HG03571 (cell line): ENCODE results near the gene CMTM2.
A peak's percentile ranks its signal among the peaks of the same experiment; 100 is the strongest.
"Not testable (repeated sequence)": the region's sequence is repeated elsewhere in the genome, so short reads cannot be mapped to it uniquely, and the experiment has no call there.

ENCODE experiments used
- ATAC-seq: cut with Tn5 transposase; IDR thresholded peaks from one replicate; pipeline ENCODE4 v1.9.1; 2021; ENCODE audit not compliant: unreplicated experiment

Gene CMTM2

DNA sequence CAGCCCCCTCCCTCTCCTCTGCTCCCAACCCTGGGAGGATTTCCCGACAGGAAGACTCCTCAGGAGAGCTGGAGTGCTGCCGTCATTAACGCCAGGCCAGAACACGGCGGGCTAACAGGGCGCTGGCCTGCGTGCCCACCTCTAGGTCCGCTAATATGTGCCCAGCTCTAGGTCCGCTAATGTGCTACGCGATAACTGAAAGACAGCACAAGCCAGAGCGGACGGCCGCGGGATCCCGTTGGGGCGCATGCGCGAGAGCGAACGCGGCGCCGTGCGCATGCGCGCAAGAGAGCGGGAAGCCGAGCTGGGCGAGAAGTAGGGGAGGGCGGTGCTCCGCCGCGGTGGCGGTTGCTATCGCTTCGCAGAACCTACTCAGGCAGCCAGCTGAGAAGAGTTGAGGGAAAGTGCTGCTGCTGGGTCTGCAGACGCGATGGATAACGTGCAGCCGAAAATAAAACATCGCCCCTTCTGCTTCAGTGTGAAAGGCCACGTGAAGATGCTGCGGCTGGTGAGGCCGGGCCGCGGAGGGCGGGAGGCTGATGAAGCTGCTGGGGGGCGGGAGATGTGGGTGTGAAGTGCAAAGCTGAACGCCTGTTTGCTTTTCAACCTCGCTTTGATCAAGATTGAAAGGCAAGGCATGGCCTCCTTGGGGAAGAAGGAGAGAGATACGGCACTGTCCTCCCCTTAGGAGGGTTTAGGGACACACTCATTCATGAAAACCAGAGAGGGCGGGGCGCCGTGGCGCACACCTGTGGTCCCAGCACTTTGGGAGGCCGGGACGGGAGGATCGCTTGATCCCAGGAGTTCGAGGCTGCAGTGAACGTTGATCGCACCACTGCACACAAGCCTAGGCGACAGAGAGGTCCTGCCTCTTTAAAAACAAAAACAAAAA, 26.7 kb upstream of the CMTM2 start, which contains the start of gene CKLF:
Gene CKLF (plus strand): TSS at position 291 of the 892 bp plus-strand sequence. CDS start 140 bp downstream, at position 431.
- ATAC-seq, result peak; percentile 80

DNA sequence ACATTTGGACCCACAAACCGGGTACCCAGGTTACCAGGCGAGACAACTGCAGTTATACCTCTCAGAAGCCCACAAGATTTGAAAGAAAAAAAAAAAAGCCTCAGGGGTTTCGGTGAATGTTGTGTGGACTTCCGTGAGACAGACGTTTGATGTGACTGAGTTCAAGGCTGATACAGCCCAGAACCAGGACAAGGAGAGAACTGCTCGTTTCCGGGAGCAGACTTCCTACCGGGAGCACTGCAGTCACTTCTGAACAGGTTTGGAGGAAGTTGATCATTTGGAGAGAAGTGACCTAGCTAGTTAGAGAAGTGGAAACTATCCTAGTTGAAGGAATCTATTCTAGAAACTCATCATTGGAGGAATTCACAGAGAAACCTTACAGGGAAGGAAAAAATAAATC, 26.0 kb upstream of the CMTM2 start:
- no peak for ATAC-seq

DNA sequence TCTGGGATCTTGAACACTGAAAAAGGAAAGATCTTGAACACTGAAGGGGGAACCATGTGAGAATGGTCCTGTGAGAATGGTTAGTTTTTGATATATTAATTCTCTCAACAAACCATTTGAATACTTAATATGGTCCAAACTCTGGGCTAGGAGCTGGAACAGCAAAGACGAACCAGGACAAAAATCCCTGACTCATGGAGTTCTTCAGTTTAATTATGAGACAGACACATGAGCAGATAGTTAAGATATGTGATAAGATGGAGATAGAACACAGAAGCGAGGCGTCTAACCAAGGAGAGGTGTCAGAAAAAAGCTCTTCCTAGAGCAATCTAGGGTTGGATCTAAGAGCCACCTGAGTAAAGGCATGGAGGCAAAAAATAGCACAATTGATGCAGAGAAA, 25.2 kb upstream of the CMTM2 start:
- ATAC-seq, result no peak

DNA sequence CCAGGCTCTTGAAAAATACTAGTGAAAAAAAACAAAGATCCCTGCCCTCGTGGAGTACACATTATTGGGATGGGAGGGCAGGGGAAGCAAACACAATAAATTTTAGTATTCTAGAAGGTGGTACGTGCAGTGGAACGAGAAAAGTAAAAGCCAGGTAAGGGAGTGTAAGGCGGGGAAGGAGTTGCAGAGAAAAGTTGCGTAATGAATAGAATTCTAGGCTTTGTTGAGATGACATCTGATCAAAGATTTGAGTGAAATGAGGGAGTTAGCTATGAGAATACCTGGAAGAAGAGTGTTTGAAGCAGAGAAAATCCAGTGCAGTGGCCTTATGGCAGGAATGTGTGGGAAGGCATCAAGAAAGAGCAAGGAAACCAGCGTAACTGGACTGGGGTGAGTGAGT, 24.8 kb upstream of the CMTM2 start:
- ATAC-seq, result no peak

DNA sequence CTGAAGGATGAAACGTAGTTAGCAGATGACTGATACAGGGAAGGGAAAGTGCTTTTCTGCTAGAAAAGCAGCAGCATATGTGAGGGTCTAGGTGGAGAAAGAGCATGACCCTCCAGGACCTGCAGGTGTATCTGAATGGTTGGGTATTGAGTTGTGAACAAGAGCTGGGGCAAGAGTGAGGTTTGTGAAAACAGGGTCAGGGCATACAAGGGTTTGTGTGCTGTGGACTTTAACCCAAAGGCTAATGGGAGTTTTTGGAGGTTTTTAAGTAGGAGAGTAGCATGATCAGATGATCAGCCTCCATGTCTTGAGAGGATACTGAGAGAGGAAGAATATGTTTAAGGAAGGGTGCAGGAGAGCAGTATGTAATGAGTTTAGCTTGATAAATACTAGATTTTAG, 19.2 kb upstream of the CMTM2 start:
- ATAC-seq, result no peak

DNA sequence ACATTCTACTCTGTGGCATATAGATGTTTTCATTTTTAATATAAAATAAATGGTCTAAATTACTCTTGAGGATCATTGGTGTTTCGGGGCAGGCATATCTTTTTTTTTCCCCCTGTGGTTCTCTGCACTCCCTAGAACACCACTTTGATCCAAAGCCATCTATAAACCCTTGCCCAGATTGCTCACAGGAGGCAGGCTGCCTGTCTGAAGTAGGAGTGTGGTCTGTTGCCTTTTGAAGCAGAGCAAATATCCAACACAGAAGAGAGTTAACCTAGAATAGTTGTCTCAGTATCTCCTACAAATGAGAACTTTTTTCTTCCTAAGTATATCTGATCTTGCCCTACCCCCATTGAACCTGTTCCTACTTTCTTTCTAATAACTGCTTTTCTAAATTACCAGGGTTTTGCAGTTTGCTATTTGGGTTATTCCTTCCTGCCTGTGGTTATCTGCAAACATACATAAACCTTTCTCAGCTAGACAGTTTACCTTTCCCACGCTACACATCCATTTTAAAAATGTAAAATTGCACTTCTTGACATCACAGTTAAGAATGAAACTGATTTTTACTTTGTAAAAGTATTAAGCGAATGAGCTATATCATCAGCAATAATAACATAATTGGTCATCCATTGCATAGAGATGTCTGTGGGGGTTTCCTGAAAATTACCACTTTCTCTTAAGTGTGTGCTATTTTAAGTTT, 17.7 kb upstream of the CMTM2 start:
- ATAC-seq, result no peak

DNA sequence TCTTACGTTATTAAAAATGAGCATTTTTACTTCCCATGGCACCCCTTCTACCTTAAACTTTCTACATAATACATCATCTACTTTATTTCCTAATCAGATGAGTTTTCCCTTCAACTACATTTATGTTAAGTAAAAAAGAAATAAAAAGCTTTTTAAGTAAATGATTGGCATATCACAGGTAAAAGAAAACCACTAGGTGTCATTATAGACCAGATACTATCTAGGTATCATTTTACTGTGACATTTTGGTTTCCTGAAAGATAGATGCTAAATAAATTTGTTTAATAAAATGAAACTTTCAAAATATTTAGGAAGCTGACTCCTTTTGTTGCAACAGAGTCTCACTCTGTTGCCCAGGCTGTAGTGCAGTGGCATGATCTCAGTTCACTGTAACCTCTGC, 16.9 kb upstream of the CMTM2 start:
- no peak for ATAC-seq

DNA sequence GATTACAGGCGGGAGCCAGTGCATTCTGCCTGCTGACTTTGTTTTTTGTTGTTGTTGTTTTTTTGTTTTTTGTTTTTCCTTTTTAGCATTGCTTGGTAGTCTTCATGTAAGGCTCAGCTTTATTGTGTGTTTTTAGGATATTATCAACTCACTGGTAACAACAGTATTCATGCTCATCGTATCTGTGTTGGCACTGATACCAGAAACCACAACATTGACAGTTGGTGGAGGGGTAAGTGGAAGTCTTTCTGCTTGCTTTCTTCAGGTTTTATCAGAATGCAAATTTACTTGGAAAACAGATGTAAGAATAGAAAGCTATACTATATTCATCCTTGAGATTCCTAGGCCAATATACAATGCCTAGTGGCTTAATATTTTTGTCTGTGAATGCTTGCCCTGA, 16.3 kb upstream of the CMTM2 start:
- ATAC-seq, result no peak

DNA sequence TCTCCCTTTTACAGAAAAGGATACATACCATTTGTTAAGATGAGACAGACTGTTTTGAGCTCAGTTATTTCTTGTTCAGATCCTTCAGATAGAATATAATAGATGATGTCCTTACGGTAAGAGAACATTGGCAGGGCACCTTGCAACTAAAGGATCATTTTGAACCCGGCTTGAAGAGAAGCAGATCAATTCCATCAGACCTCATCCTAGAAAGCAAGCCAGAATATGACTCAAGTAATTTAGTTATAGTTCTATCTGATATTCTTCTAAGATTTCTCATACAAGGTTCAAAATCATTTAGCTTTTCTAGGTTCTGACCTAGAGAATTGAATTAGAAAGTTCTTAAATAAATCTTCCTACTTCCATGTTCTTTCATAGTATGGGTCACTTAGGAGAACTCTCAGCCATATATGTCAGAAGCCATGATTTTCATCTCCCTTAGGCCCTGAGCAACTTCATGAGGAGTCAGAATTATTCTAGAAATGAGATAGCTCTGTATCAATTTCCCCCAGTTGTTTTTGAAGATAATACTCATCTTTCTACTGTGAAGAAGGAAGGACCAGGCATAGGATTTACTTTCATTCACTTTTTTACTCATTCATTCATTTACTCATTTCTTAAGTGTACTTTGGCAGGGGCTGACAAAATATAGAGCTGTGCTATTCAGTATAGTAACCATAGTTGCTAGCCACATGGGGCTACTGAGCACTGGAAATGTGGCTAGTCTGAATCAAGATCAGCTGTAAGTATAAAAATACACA, 15.5 kb upstream of the CMTM2 start:
- no peak for ATAC-seq

DNA sequence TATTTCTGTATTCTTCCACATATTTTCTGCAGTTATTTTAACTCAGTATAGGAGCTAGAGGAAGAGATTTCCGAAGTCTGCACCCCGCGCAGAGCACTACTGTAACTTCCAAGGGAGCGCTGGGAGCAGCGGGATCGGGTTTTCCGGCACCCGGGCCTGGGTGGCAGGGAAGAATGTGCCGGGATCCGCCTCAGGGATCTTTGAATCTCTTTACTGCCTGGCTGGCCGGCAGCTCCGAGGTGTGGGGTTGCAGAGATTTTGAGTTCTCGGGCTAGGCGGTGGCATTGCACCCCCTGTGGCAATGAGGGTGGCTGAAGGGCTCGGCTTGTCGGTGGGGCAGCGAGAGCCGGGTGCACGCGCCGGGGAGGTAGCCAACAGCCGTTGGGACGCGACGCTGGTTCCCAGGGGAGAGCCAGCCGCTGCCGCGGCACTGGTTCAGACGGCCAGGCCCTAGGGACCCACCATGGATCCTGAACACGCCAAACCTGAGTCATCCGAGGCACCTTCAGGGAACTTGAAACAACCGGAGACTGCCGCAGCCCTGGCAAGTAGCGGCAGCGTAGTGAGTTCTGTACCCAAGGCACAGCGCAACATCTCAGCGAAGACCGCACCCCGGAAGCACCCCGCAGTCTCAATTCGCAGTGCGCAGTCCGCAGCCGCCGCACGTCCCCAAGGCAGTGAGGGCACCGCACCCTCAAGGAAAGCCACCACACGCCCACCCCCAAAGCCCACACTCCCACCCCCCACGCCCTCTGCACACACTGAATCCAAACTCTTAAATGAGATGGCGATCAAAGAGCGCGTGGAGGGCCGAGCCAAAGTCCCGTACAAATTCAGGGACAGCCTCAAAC, 13.0 kb upstream of the CMTM2 start, which contains the start of gene CMTM1:
Gene CMTM1 (plus strand): TSS at position 389 of the 851 bp plus-strand sequence. CDS start 75 bp downstream, at position 464.
- no peak for ATAC-seq

DNA sequence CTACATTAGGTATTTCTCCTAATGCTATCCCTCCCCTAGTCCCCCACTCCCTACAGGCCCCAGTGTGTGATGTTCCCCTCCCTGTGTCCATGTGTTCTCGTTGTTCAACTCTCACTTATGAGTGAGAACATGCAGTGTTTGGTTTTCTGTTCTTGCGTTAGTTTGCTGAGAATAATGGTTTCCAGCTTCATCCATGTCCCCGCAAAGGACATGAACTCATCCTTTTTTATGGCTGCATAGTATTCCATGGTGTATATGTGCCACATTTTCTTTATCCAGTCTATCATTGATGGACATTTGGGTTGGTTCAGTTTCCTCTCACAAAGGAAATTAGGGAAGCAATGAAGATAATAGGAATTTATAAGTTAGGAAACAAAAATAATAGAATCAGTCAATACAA, 12.0 kb upstream of the CMTM2 start:
- not testable (repeated sequence) for ATAC-seq

DNA sequence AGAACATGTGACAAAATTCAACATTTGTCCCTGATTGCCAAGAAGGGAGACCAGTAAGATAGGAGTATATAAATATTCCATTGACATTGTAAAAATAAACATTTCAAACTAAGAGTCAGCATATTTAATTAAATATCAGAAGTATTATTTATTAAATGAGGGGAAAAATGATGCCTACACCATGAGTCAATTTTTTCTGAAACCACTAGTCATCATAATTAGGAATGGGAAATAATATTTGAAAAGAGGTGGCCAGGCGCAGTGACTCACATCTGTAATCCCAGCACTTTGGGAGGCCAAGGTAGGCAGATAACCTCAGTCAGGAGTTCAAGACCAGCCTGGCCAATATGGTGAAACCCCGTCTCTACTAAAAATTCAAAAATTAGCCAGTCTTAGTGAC, 10.9 kb upstream of the CMTM2 start:
- ATAC-seq, result no peak

DNA sequence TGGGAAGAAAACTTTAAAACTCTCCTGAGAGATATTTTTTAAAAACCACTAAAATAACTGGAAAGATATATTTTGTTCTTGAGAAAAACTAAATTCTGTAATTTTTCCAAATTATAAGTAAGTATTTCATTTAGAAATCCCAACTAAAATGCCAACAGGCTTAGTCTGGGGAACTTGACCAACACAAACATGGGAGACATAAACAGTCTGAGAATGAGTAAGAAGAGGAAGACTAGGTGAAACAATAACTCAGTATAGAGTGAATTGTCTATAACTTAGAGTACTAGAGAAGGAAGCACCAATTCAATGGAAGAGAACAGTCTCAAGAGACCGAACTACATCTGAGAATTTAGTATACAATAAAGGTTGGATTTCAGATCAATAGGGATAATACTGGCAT, 10.1 kb upstream of the CMTM2 start:
- ATAC-seq, result no peak

DNA sequence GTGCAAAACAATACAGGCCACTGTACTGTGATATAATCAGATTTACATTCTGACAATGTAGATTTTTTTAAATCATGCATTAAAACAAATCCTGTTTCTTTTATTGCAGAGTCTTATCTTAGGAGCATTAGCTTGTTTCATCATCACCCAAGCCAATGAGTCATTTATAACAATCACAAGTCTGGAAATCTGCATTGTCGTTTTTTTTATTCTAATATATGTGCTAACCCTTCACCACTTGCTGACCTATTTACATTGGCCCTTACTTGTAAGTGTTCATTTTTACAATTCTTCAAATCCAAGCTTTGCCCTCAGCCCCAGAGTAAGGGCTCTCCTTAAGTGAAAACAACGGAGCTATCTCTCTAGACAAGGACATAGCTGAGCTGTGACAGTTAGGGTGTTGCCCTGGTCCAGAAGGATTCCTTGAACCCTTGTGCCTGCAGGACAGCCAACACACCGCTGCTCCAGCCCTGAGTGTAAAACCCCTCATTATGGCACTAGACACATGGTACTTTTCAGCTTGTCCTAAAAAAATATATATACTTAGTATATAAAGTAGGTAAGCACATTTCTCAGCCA, 9.3 kb upstream of the CMTM2 start:
- ATAC-seq, result no peak

DNA sequence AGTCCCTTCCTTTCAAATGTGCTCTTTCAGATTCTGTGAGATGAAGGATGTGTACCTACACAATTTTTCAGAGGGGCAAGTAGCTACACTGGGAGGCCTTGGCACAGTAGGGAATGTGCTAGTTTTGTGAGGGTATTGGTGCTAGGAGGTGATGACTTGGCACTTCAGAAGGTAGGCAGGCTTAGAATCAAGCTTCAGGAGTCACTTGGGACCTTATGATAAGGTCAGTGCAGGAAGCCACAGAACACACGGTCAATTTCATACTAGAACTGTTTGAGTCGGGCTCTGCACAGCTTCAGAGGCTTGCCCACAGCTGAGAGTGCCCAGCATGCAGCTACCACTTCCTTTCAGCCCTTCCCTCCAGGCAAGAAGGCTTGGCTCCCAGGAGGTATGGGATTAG, 6.9 kb upstream of the CMTM2 start:
- no peak for ATAC-seq

DNA sequence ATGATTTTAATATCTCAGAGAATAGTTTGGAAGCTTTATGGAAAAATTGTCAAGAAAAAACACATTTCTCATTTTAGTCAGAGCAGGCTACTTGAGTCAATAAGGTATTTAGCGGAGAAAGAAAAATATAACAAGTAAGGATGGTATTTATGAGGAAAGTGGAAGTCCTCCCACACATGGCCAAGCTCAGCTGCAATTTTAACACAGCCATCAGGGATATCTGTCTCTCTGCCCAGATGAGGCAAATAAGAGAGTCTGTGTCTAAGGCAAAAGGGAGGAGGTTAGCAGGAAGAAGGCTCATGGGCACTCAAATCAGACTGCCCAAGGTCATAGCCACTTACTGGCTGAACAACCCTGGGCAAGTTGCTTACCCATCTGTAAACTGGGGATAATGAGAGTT, 5.2 kb upstream of the CMTM2 start:
- no peak for ATAC-seq

DNA sequence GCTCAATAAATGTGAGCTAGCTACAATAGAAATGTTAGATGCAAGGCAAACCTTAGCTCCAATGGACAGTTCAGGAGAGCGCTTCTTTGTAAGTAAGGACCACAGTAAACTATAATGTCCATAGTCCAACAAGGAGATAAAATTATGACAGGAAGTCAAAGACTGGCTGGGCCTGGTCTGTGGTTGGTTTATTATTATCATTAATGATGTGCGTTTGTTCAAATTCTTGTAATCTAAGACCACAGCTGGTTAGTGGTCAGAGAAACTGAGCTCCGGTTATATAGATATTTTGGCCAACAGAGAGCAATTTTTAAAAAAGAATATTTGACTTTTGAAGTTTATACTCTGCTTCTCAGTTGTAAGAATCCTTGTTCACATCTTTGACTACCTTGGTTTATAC, 4.7 kb upstream of the CMTM2 start:
- ATAC-seq, result no peak

DNA sequence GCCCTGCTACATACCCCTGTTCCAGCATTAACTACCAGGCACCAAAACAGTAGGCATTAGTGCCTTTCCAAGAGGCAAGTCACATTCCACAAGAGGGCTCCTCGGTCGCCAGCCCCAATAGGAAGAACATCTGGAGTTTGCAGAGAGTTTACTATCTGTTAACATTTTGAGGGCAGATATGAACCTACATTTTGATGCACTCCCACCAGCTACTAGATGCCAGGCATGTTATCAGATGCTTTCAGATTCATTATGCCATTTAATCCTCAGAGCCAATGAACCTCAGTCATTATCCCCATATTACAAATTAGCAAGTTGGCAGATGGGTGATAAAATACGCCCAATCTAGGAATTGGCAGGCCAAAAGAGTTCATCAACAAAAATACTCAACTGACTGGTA, 4.2 kb upstream of the CMTM2 start:
- ATAC-seq, result no peak

DNA sequence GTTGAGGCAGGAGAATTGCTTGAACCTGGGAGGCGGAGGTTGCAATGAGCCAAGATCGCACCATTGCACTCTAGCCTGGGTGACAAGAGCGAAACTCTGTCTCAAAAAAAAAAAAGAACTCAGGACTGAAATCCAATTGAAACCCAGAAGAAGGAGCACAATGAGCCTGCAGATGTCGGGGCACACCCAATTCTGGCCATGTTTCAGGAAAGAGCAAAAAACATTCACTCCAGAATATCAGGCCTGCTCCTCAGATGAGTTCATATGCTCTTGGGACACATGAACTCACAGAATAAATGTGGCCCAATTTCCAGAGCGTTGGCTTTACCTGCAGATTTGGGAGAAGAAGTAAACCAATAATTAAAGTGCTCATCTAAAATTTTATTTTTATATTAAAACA, 3.0 kb upstream of the CMTM2 start:
- ATAC-seq, result no peak

DNA sequence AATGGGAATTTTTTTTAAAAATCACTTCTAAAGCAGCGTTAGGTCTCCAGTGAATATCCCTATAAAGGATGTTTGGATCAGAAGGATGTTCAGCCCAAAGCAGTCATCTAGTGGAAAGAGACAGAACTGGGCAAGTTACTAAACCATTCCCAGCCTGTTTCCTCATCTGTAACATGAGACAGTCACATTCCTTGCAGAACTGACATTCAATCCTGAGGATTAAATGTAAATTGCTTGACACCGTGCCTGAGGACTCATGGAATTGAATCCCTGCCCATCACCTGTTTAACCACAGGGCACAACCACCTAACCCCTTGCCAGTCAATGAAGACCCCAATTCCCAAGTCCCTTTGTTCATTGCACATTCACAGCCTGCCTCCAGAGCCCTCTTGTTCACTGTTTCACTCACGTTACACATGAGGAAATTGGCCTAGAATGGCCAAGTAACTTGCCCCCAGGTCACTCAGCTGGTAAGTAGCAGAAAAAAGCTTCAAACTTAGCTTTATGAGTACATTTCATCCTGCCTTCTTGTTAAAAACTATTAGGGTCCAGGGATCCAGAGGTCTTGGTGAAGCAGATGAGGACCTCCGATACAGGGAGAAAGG, 1.4 kb downstream of the CMTM2 start:
- ATAC-seq, result no peak
